ENCODE measurements around the gene LACC1. TPM values are rescaled to one million over a fixed set of nuclear protein-coding genes. Genes with fewer than 3 reads are reported as not detected.

LACC1 gene
- total and polyA plus RNA-seq, 2 donors (not counting 1 experiment from before 2014, with no cell fraction given), result 1.4 to 5.3 TPM

DNA sequence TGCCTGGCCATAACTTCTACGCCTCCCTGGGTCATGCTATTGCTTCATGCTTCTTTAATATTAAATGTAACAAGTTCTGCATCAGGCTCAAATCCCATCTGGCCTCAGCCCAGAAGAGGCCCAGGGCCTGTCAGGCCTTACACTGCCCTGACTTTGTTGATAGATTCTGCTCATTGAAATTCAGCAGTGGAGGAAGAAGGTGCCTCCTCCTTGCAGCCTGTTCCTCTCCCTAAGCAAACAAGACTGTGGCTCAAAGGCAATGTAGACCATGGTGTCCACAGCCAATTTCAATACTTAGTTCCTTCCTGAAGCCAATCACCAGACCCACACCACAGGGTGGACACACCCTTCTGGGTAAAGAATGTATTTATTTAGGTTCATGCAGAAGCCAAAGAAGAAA is 59.4 kb downstream of the LACC1 start:
- ATAC-seq (ENCODE audit: low read depth) (no peak), DNase-seq (no peak)
- Histone ChIP-seq H3K4me3 (ENCODE audit: control extremely low read depth in 1 of 5, extremely low read depth in 1 of 5, insufficient read depth in 1 of 5, low read depth in 2 of 5, low read length in 4 of 5) (no peak overlapping the region), H3K27ac (ENCODE audit: low read length in 2 of 2) (no peak overlapping the region), H3K4me2 (replicated peaks; ENCODE audit: low read depth, low read length, poor library complexity, severe bottlenecking) (no peak overlapping the region), H3K9ac (ENCODE audit: low read length) (no peak overlapping the region), H3K79me2 (ENCODE audit: control insufficient read depth, insufficient read depth, low read length) (no peaks in the 10 kb centered on the region), H2AFZ (ENCODE audit: insufficient read depth, low read depth, low read length, poor library complexity, severe bottlenecking) (no peak overlapping the region), H3K9me3 (ENCODE audit: control extremely low read depth in 1 of 3, control insufficient read depth in 2 of 3, insufficient read depth in 1 of 3, low read length in 2 of 3) (no peaks in the 10 kb centered on the region), H3K36me3 (replicated peaks in 1 of 2; ENCODE audit: control extremely low read depth in 1 of 2, control insufficient read depth in 1 of 2, extremely low read depth in 1 of 2, insufficient read depth in 2 of 2, low read length in 1 of 2) (no peaks in the 10 kb centered on the region), H4K20me1 (ENCODE audit: control insufficient read depth, insufficient read depth, low read length, poor library complexity, severe bottlenecking) (no peaks in the 10 kb centered on the region), H3K4me1 (ENCODE audit: control insufficient read depth in 2 of 2, insufficient read depth in 2 of 2, low read length in 2 of 2) (no peaks in the 10 kb centered on the region), H3K27me3 (replicated peaks in 1 of 4; ENCODE audit: control extremely low read depth in 1 of 4, control insufficient read depth in 3 of 4, insufficient read depth in 4 of 4, low read length in 3 of 4) (peaks cover 0 to 5% (median 2%) of the 10 kb centered on the region in 4 experiments)
- ChIA-PET CTCF (interaction anchor here (1.6 kb wide), 1 partner anchor 16 kb away, joined by 3 read pairs; no protein-coding TSS in a partner anchor), POLR2A (no interaction called here)
- H3K4me3 Mint-ChIP-seq, result no peak overlapping the region
- H3K4me1 Mint-ChIP-seq, result no peaks in the 10 kb centered on the region
- TF ChIP-seq EZH2 (IDR thresholded peaks at IDR 0.05; ENCODE audit: borderline replicate concordance, insufficient read depth, low read depth, low read length, poor library complexity, severe bottlenecking), result no peak
- TF ChIP-seq, protein P1, sequence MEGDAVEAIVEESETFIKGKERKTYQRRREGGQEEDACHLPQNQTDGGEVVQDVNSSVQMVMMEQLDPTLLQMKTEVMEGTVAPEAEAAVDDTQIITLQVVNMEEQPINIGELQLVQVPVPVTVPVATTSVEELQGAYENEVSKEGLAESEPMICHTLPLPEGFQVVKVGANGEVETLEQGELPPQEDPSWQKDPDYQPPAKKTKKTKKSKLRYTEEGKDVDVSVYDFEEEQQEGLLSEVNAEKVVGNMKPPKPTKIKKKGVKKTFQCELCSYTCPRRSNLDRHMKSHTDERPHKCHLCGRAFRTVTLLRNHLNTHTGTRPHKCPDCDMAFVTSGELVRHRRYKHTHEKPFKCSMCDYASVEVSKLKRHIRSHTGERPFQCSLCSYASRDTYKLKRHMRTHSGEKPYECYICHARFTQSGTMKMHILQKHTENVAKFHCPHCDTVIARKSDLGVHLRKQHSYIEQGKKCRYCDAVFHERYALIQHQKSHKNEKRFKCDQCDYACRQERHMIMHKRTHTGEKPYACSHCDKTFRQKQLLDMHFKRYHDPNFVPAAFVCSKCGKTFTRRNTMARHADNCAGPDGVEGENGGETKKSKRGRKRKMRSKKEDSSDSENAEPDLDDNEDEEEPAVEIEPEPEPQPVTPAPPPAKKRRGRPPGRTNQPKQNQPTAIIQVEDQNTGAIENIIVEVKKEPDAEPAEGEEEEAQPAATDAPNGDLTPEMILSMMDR (IDR thresholded peaks at IDR 0.05), result no peak
- H3K9me3 Mint-ChIP-seq (ENCODE audit: insufficient read depth), result no peaks in the 10 kb centered on the region
- no peak overlapping the region for H3K27ac Mint-ChIP-seq
- no CpG with 5 or more reads among the region's 1 CpG for WGBS (ENCODE audit: insufficient coverage)
- H3K27me3 Mint-ChIP-seq, result peaks cover 31% of the 10 kb centered on the region
- intact Hi-C loops (cut with micrococcal nuclease), result no loop called here

DNA sequence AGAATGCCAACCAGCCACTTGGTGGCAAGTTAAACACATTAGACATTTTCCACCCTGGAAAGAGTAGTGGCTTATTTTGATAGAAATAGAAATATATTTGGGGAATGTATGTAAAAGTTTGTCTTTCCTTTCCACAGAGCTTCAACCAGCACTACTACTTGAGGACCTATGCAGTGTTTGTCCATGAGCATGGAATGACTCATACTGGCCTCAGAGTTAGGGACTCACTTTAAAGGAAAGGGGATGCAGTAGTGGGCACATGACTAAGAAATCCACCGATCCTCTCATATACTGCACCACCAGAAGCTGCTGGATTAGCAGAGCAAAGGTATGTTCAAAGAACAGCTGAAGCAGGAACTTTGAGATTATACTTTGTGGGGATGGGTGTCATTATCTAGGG is 62.6 kb downstream of the LACC1 start:
- no peak overlapping the region for H3K27ac Mint-ChIP-seq
- no peak overlapping the region for H3K4me3 Mint-ChIP-seq
- no peak overlapping the region for H3K4me3 ChIP-seq (ENCODE audit: control extremely low read depth in 1 of 5, extremely low read depth in 1 of 5, insufficient read depth in 1 of 5, low read depth in 2 of 5, low read length in 4 of 5)
- no peak overlapping the region for H3K9ac ChIP-seq (ENCODE audit: low read length)
- peaks cover 32% of the 10 kb centered on the region for H3K27me3 Mint-ChIP-seq
- no peaks in the 10 kb centered on the region for H3K9me3 Mint-ChIP-seq (ENCODE audit: insufficient read depth)
- no peaks in the 10 kb centered on the region for H3K4me1 ChIP-seq (ENCODE audit: control insufficient read depth in 2 of 2, insufficient read depth in 2 of 2, low read length in 2 of 2)
- DNase-seq, result no peak
- intact Hi-C loops (cut with micrococcal nuclease), result no loop called here
- TF ChIP-seq EZH2 (IDR thresholded peaks at IDR 0.05; ENCODE audit: borderline replicate concordance, insufficient read depth, low read depth, low read length, poor library complexity, severe bottlenecking), result no peak
- TF ChIP-seq, protein P1 (IDR thresholded peaks at IDR 0.05), result no peak
- H3K36me3 ChIP-seq (replicated peaks in 1 of 2; ENCODE audit: control extremely low read depth in 1 of 2, control insufficient read depth in 1 of 2, extremely low read depth in 1 of 2, insufficient read depth in 2 of 2, low read length in 1 of 2), result no peaks in the 10 kb centered on the region
- no peak overlapping the region for H3K27ac ChIP-seq (ENCODE audit: low read length in 2 of 2)
- no peaks in the 10 kb centered on the region for H3K79me2 ChIP-seq (ENCODE audit: control insufficient read depth, insufficient read depth, low read length)
- ChIA-PET POLR2A (no interaction called here), CTCF (interaction anchor here (0.6 kb wide), 1 partner anchor 175 kb away, joined by 3 read pairs; no protein-coding TSS in a partner anchor)
- H3K9me3 ChIP-seq (ENCODE audit: control extremely low read depth in 1 of 3, control insufficient read depth in 2 of 3, insufficient read depth in 1 of 3, low read length in 2 of 3), result peaks cover 0 to 2% (median 0%) of the 10 kb centered on the region in 3 donors
- H3K27me3 ChIP-seq (replicated peaks in 1 of 4; ENCODE audit: control extremely low read depth in 1 of 4, control insufficient read depth in 3 of 4, insufficient read depth in 4 of 4, low read length in 3 of 4), result peaks cover 0 to 5% (median 2%) of the 10 kb centered on the region in 4 experiments
- H3K4me1 Mint-ChIP-seq, result no peaks in the 10 kb centered on the region
- no CpG with 5 or more reads among the region's 1 CpG for WGBS (ENCODE audit: insufficient coverage)
- no peak overlapping the region for H3K4me2 ChIP-seq (replicated peaks; ENCODE audit: low read depth, low read length, poor library complexity, severe bottlenecking)
- no peak overlapping the region for H2AFZ ChIP-seq (ENCODE audit: insufficient read depth, low read depth, low read length, poor library complexity, severe bottlenecking)
- no peaks in the 10 kb centered on the region for H4K20me1 ChIP-seq (ENCODE audit: control insufficient read depth, insufficient read depth, low read length, poor library complexity, severe bottlenecking)
- no peak for ATAC-seq (ENCODE audit: low read depth)

Other genes with a start within 250 kb of the LACC1 start
- gene ENOX1, start 92.9 kb upstream of the LACC1 start, total RNA-seq, result not detected in 2 replicates
- gene ENOX1, start 92.9 kb upstream of the LACC1 start, polyA plus RNA-seq, result not detected in 2 replicates
- gene CCDC122, start 164 bp upstream of the LACC1 start, total RNA-seq, result 10.7 and 12.1 TPM in 2 replicates
- gene CCDC122, start 164 bp upstream of the LACC1 start, polyA plus RNA-seq, result 1.1 and 1.2 TPM in 2 replicates

Measured in B cell (primary cell).